ENCODE results near the gene TPM2.

Gene TPM2

GRCh38 chr9:35700942-35701341, 11.2 kb upstream of the TPM2 start:
- FAIRE-seq (no peak), DNase-seq (ENCODE audit: insufficient read length, low spot score) (no peak)
- no peak for TF ChIP-seq POU2F2 (IDR thresholded peaks at IDR 0.05; ENCODE audit: low read depth, low read length)
- TF ChIP-seq POLR2AphosphoS5 (IDR thresholded peaks at IDR 0.05; ENCODE audit: low read depth, low read length) = no peak
- TF ChIP-seq PAX5 (IDR thresholded peaks at IDR 0.05; ENCODE audit: insufficient read depth, low read length, severe bottlenecking) = no peak
- no peak for TF ChIP-seq TAF1 (IDR thresholded peaks at IDR 0.05; ENCODE audit: low read depth, low read length)
- no peak for TF ChIP-seq SPI1 (IDR thresholded peaks at IDR 0.05; ENCODE audit: low read depth, low read length)
- TF ChIP-seq POLR2A (IDR thresholded peaks at IDR 0.05; ENCODE audit: low read depth, low read length) = no peak

GRCh38 chr9:35700031-35700430, 10.3 kb upstream of the TPM2 start:
- TF ChIP-seq PAX5 (IDR thresholded peaks at IDR 0.05; ENCODE audit: insufficient read depth, low read length, severe bottlenecking) = no peak
- TF ChIP-seq POLR2AphosphoS5 (IDR thresholded peaks at IDR 0.05; ENCODE audit: low read depth, low read length) = no peak
- no peak for TF ChIP-seq POLR2A (IDR thresholded peaks at IDR 0.05; ENCODE audit: low read depth, low read length)
- no peak for TF ChIP-seq POU2F2 (IDR thresholded peaks at IDR 0.05; ENCODE audit: low read depth, low read length)
- no peak for TF ChIP-seq TAF1 (IDR thresholded peaks at IDR 0.05; ENCODE audit: low read depth, low read length)
- no peak for TF ChIP-seq SPI1 (IDR thresholded peaks at IDR 0.05; ENCODE audit: low read depth, low read length)
- DNase-seq (ENCODE audit: insufficient read length, low spot score) (no peak), FAIRE-seq (no peak)

GRCh38 chr9:35698231-35698630, 8.5 kb upstream of the TPM2 start:
- FAIRE-seq (no peak), DNase-seq (ENCODE audit: insufficient read length, low spot score) (no peak)
- TF ChIP-seq POU2F2 (IDR thresholded peaks at IDR 0.05; ENCODE audit: low read depth, low read length) (no peak), SPI1 (IDR thresholded peaks at IDR 0.05; ENCODE audit: low read depth, low read length) (no peak), POLR2AphosphoS5 (IDR thresholded peaks at IDR 0.05; ENCODE audit: low read depth, low read length) (no peak), PAX5 (IDR thresholded peaks at IDR 0.05; ENCODE audit: insufficient read depth, low read length, severe bottlenecking) (no peak), TAF1 (IDR thresholded peaks at IDR 0.05; ENCODE audit: low read depth, low read length) (no peak), POLR2A (IDR thresholded peaks at IDR 0.05; ENCODE audit: low read depth, low read length) (no peak)

DNA sequence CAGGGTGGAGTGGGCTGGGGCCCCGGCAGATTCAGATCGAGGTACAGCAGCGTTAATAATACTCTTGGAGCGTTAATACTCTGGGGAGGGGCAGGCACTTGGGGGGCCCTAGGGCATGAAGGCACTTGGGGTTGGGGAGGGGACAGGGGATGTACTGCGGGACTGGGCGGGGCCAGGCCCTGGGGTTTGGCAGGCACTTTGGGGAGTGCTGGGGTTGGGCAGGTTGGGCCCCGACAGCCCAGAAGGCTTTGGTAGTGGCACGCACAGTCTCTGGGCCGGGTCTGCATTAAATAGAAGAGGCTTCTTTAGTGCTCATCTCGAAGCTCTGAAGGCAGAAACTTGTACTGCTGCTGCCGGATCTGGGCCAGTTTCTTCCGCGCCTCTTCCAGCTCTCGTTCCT, 7.8 kb upstream of the TPM2 start:
- FAIRE-seq (no peak), DNase-seq (ENCODE audit: insufficient read length, low spot score) (no peak)
- TF ChIP-seq TAF1 (IDR thresholded peaks at IDR 0.05; ENCODE audit: low read depth, low read length) = no peak
- TF ChIP-seq POU2F2 (IDR thresholded peaks at IDR 0.05; ENCODE audit: low read depth, low read length) = no peak
- TF ChIP-seq POLR2A (IDR thresholded peaks at IDR 0.05; ENCODE audit: low read depth, low read length) = no peak
- no peak for TF ChIP-seq SPI1 (IDR thresholded peaks at IDR 0.05; ENCODE audit: low read depth, low read length)
- TF ChIP-seq POLR2AphosphoS5 (IDR thresholded peaks at IDR 0.05; ENCODE audit: low read depth, low read length) = no peak
- no peak for TF ChIP-seq PAX5 (IDR thresholded peaks at IDR 0.05; ENCODE audit: insufficient read depth, low read length, severe bottlenecking)

DNA sequence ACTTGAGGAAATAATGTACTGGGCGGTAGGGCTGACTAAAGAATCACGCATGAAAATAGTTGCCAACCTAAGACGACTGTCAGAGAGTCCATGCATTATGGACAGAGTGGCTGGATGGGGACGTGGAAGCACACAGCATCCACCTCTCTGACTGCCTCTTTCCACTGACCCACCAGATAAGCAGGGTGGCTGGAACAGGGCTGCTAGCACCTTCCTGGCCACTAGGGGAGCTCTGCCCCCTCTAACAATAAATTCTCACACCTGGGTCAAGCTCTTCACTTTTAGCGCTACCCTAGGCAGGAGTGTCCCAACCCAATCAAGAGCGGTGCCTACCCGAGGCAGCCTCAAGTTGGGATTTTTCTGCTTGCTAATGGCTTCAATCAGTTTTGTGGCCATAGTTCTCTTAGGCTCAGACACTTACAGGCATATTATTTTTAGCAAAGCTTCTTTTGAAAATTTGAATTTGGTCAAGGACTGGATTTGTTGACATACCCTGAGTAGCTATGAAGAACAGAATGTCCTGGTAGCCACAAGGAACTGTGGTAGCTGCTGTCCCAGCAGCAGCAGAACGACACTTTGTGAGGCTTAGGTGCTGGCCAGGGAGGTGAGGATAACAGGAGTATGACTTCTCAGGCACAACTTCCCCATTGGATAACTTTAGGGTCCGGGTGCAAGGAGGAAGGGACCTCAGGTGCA, 6.9 kb upstream of the TPM2 start:
- DNase-seq (ENCODE audit: insufficient read length, low spot score) (peak; percentile 76), FAIRE-seq (peak; percentile 91)
- TF ChIP-seq POLR2A (IDR thresholded peaks at IDR 0.05; ENCODE audit: low read depth, low read length) (no peak), SPI1 (IDR thresholded peaks at IDR 0.05; ENCODE audit: low read depth, low read length) (no peak), POU2F2 (IDR thresholded peaks at IDR 0.05; ENCODE audit: low read depth, low read length) (no peak), PAX5 (IDR thresholded peaks at IDR 0.05; ENCODE audit: insufficient read depth, low read length, severe bottlenecking) (no peak), POLR2AphosphoS5 (IDR thresholded peaks at IDR 0.05; ENCODE audit: low read depth, low read length) (no peak)

DNA sequence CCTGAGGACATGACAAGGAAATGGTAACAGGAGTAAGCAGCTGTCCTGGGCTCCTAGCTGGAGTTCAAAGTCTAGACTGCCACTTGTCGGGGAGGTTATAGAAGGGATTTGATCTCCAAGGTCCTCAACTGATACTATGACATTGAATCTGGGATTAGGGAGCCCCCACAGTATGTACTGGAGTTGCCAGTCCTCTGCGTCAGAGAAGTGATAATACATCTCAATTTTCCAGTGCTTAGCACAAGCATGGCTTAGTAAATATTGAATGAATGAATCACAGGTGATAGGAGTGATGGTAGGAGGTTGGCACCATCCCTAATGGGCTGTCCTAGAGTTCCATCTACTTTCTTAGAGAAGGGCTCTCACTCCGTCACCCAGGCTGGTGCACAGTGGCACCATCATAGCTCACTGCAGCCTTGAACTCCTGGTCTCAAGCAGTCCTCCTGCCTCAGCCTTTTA, 6.2 kb upstream of the TPM2 start:
- FAIRE-seq = no peak
- no peak for TF ChIP-seq PAX5 (IDR thresholded peaks at IDR 0.05; ENCODE audit: insufficient read depth, low read length, severe bottlenecking)
- TF ChIP-seq TAF1 (IDR thresholded peaks at IDR 0.05; ENCODE audit: low read depth, low read length) = no peak
- no peak for DNase-seq (ENCODE audit: insufficient read length, low spot score)

- DNase-seq (ENCODE audit: insufficient read length, low spot score) (no peak), FAIRE-seq (no peak)
- TF ChIP-seq POU2F2 (IDR thresholded peaks at IDR 0.05; ENCODE audit: low read depth, low read length) = no peak
- no peak for TF ChIP-seq TAF1 (IDR thresholded peaks at IDR 0.05; ENCODE audit: low read depth, low read length)
- no peak for TF ChIP-seq POLR2AphosphoS5 (IDR thresholded peaks at IDR 0.05; ENCODE audit: low read depth, low read length)
- TF ChIP-seq SPI1 (IDR thresholded peaks at IDR 0.05; ENCODE audit: low read depth, low read length) = no peak
- TF ChIP-seq POLR2A (IDR thresholded peaks at IDR 0.05; ENCODE audit: low read depth, low read length) = no peak
- no peak for TF ChIP-seq PAX5 (IDR thresholded peaks at IDR 0.05; ENCODE audit: insufficient read depth, low read length, severe bottlenecking)
Measured at GRCh38 chr9:35691757-35692301, 2.1 kb upstream of the TPM2 start.

DNA sequence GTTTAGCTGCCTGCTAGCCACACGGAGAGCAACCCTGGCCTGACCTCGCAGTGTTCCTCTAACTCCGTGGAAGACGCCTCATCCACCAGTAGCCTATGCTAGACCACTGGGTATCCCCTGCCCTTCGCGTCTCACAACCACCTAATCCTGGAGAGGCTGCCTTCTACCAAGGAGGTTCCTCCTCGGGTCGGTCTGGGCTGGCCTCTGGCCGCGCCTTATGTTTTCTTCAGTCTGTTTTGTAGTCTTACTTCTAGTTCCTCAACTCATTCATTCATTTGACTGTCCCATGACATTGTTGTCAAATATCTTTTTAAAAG, 1.6 kb upstream of the TPM2 start:
- TF ChIP-seq SPI1 (IDR thresholded peaks at IDR 0.05; ENCODE audit: low read depth, low read length) (no peak), POU2F2 (IDR thresholded peaks at IDR 0.05; ENCODE audit: low read depth, low read length) (no peak), PAX5 (IDR thresholded peaks at IDR 0.05; ENCODE audit: insufficient read depth, low read length, severe bottlenecking) (no peak), TAF1 (IDR thresholded peaks at IDR 0.05; ENCODE audit: low read depth, low read length) (no peak), POLR2A (IDR thresholded peaks at IDR 0.05; ENCODE audit: low read depth, low read length) (no peak), POLR2AphosphoS5 (IDR thresholded peaks at IDR 0.05; ENCODE audit: low read depth, low read length) (no peak)
- DNase-seq (ENCODE audit: insufficient read length, low spot score) (no peak), FAIRE-seq (no peak)

GRCh38 chr9:35690614-35691333, 1.0 kb upstream of the TPM2 start:
- peak; percentile 54 for DNase-seq (ENCODE audit: insufficient read length, low spot score)
- FAIRE-seq = peak; percentile 66
- TF ChIP-seq POLR2AphosphoS5 (IDR thresholded peaks at IDR 0.05; ENCODE audit: low read depth, low read length) (no peak), TAF1 (IDR thresholded peaks at IDR 0.05; ENCODE audit: low read depth, low read length) (no peak), PAX5 (IDR thresholded peaks at IDR 0.05; ENCODE audit: insufficient read depth, low read length, severe bottlenecking) (no peak), POLR2A (IDR thresholded peaks at IDR 0.05; ENCODE audit: low read depth, low read length) (no peak), SPI1 (IDR thresholded peaks at IDR 0.05; ENCODE audit: low read depth, low read length) (no peak), POU2F2 (IDR thresholded peaks at IDR 0.05; ENCODE audit: low read depth, low read length) (no peak)
